AG04450 (cell line): ENCODE results near the gene ONECUT1. TPM values are rescaled to one million over a fixed set of nuclear protein-coding genes. Genes with fewer than 3 reads are reported as not detected.
A peak's percentile ranks its signal among the peaks of the same experiment; 100 is the strongest.

Source experiments
- CTCF ChIA-PET: fragments of 300-600, 350-600 bp; formaldehyde crosslinking; extraction: SDS; loops from one replicate; lab custom pipeline; 2022; ENCODE audit warnings: antibody characterized with exemption, inconsistent platforms; lab: Charles Lee
- POLR2A ChIA-PET: fragments of 350-600 bp; formaldehyde crosslinking; extraction: SDS; loops from one replicate; lab custom pipeline; 2021; ENCODE audit warnings: antibody characterized with exemption, inconsistent platforms; lab: Yijun Ruan, JAX
- DNase-seq: peaks from one replicate; pipeline ENCODE4 v3.0.0-alpha.2; 2011; ENCODE audit warnings: low read depth, low spot score
- H3K27ac ChIP-seq: one replicate; pipeline ENCODE4 v1.5.1; 2012; ENCODE audit warnings: low read depth, low read length, control low read depth
- H3K27me3 ChIP-seq: one replicate; pipeline ENCODE4 v1.6.0; 2012; ENCODE audit warnings: low read length; ENCODE audit not compliant: control insufficient read depth, insufficient read depth
- H3K4me3 ChIP-seq: 2 replicates; pipeline ENCODE4 v1.5.1; 2011; ENCODE audit warnings: mild to moderate bottlenecking, low read depth, low read length, control low read depth
- H3K9me3 ChIP-seq: 2 replicates; pipeline ENCODE4 v1.5.1; 2012; ENCODE audit warnings: low read length; ENCODE audit not compliant: control insufficient read depth, insufficient read depth
- CTCF ChIP-seq: IDR thresholded peaks from 2 replicates; pipeline ENCODE4 v1.5.1; 2011; ENCODE audit warnings: low read depth, low read length, control low read depth, inconsistent platforms
- polyA plus RNA-seq: library from polyadenylated mRNA; depleted of rRNA; stranded (reverse); fragments of >200 nt; gene quantifications from 2 replicates; pipeline ENCODE4 v1.2.3, GENCODE V29; 2011

The ONECUT1 gene
- polyA plus RNA-seq, 1 experiment = not detected

- H3K9me3 ChIP-seq = peaks cover 26% of the 10 kb centered on the region; the same call in 1 of the 2 replicates
- POLR2A ChIA-PET = no interaction called here
- TF ChIP-seq CTCF = no peak
- peaks cover 88% of the 10 kb centered on the region for H3K27me3 ChIP-seq
- DNase-seq = no peak
- CTCF ChIA-PET = no interaction called here
- H3K4me3 ChIP-seq = no peak overlapping the region
- no peak overlapping the region for H3K27ac ChIP-seq
Observed at GRCh38 chr15:52791776-52792175, 1.6 kb upstream of the ONECUT1 start.

GRCh38 chr15:52790941-52791751, 1.0 kb upstream of the ONECUT1 start:
- peaks cover 24% of the 10 kb centered on the region; the same call in 1 of the 2 replicates for H3K9me3 ChIP-seq
- ChIA-PET CTCF (interaction anchor here (1.2 to 1.4 kb wide), 2 partner anchors 10 to 11 kb away, joined by 4 to 7 read pairs; no protein-coding TSS in a partner anchor), POLR2A (no interaction called here)
- no peak for DNase-seq
- peak overlapping the region; percentile 55 for H3K4me3 ChIP-seq
- peaks cover 87% of the 10 kb centered on the region for H3K27me3 ChIP-seq
- H3K27ac ChIP-seq = no peak overlapping the region
- TF ChIP-seq CTCF = peak; percentile 23; the same call in 1 of the 2 replicates

- Histone ChIP-seq H3K9me3 (peaks cover 17% of the 10 kb centered on the region; the same call in 1 of the 2 replicates), H3K27ac (no peak overlapping the region), H3K4me3 (peak overlapping the region; percentile 55), H3K27me3 (peaks cover 87% of the 10 kb centered on the region)
- CTCF ChIA-PET = interaction anchor here (1.4 kb wide), 1 partner anchor 10 kb away, joined by 7 read pairs; no protein-coding TSS in a partner anchor
- DNase-seq = no peak
- TF ChIP-seq CTCF = no peak
- POLR2A ChIA-PET = no interaction called here
Observed at GRCh38 chr15:52789601-52790168, 451 bp downstream of the ONECUT1 start.

- Histone ChIP-seq H3K27me3 (peaks cover 88% of the 10 kb centered on the region), H3K4me3 (no peak overlapping the region), H3K27ac (no peak overlapping the region), H3K9me3 (peaks cover 14% of the 10 kb centered on the region; the same call in 1 of the 2 replicates)
- TF ChIP-seq CTCF = no peak
- no peak for DNase-seq
- ChIA-PET CTCF (interaction anchor here (0.5 to 1.7 kb wide), 2 partner anchors 9 to 66 kb away, joined by 3 to 8 read pairs; no protein-coding TSS in a partner anchor), POLR2A (no interaction called here)
Observed at GRCh38 chr15:52789008-52789600, 1.0 kb downstream of the ONECUT1 start.
